Measurements from ENCODE around the gene MDM4.

The MDM4 gene, protein sequence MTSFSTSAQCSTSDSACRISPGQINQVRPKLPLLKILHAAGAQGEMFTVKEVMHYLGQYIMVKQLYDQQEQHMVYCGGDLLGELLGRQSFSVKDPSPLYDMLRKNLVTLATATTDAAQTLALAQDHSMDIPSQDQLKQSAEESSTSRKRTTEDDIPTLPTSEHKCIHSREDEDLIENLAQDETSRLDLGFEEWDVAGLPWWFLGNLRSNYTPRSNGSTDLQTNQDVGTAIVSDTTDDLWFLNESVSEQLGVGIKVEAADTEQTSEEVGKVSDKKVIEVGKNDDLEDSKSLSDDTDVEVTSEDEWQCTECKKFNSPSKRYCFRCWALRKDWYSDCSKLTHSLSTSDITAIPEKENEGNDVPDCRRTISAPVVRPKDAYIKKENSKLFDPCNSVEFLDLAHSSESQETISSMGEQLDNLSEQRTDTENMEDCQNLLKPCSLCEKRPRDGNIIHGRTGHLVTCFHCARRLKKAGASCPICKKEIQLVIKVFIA

DNA sequence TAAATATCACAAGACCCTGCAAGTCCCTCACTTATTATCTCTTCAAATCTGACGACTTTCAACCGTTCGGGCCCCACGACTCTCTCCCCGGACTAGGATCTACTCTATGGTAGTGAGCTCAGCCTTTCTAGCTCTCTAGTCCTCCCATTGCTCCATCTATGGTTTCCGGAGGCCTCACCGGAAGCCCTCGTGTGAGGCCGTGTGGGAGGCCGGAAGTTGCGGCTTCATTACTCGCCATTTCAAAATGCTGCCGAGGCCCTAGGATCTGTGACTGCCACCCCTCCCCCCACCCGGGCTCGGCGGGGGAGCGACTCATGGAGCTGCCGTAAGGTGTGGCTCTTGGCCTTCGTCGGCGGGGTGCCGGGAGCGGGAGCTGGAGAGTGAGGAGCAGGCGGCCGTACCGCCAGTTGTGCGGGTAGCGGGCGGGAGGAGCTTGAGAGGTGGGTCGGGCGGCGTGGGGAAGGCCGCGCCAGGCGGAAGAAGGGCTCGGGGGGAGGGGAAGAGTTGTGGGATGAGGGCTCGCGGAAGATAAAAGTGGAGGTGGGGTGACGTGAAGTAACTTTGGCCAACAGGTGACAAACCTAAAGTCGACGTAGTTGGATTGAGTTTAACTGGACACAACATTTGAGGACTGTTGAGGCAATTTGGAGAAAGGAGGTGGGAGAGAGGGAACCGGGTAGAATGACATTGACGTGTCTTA lies at the start of gene MDM4:
TSS of gene MDM4 (plus strand) at position 227 of the 700 bp plus-strand sequence. CDS start 9,113 bp downstream, outside the sequence.
- in situ Hi-C loops (cut with HindIII; ENCODE audit: low sequenced_read_pairs): no loop called here
- peak within 1 kb of the TSS; percentile 76 for H3K4me3 ChIP-seq (ENCODE audit: low read depth, low read length)
- peak; percentile 89 for DNase-seq (ENCODE audit: low read depth)
- TF ChIP-seq, protein P1, sequence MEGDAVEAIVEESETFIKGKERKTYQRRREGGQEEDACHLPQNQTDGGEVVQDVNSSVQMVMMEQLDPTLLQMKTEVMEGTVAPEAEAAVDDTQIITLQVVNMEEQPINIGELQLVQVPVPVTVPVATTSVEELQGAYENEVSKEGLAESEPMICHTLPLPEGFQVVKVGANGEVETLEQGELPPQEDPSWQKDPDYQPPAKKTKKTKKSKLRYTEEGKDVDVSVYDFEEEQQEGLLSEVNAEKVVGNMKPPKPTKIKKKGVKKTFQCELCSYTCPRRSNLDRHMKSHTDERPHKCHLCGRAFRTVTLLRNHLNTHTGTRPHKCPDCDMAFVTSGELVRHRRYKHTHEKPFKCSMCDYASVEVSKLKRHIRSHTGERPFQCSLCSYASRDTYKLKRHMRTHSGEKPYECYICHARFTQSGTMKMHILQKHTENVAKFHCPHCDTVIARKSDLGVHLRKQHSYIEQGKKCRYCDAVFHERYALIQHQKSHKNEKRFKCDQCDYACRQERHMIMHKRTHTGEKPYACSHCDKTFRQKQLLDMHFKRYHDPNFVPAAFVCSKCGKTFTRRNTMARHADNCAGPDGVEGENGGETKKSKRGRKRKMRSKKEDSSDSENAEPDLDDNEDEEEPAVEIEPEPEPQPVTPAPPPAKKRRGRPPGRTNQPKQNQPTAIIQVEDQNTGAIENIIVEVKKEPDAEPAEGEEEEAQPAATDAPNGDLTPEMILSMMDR (IDR thresholded peaks at IDR 0.05; ENCODE audit: low read depth, low read length, missing control alignments): no peak

DNA sequence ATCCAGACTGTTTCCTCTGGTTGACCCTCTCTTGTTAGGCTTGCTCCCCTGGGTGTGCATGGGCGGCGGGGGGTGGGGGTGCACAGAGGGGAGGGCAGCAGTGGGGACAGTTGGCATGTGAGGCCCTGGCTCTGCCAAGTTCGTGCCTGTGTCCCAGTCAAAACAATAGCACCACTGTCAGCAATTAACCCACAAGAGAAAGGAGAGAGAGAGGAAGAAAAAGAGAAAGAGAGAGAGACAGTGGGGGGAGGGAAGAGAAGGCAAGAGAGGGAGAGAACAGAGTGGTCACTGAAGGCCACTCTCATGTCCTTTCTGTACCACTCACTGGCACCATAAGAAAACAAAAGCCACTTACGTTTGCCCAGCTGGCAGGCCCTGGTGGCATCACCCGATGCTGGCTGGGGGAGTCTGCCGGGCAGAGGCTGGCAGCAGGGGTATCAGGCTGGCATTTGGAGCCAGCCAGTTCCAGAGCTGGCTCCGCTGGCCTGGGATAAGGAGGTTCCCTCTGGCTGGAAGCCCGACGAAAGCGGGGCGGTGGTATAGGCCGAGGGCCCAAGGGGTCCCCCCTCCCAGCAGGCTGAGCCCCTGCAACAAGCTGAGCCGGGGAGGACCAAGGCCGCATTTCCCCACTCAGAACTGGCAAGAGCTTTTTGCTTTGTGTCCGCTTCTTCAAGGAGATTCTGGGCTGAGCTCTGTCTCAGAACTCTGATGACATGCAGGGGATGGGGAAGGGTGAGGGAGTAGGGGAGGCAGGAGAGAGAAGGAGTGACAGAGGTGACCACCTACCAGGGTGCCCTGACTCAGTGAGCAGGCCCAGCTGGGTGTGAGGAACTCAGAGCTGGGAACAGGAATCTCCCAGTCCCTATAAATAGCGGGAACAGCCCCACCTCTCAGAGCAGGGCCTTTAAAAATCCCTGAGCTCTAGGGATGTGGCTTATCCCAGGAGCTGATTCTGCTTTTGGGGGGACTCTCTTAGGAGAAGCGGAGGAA lies 49.5 kb upstream of the MDM4 start:
- in situ Hi-C loops (cut with HindIII; ENCODE audit: low sequenced_read_pairs): no loop called here
- TF ChIP-seq, protein P1 (IDR thresholded peaks at IDR 0.05; ENCODE audit: low read depth, low read length, missing control alignments): no peak
- no peak overlapping the region for H3K4me3 ChIP-seq (ENCODE audit: low read depth, low read length)
- no peak for DNase-seq (ENCODE audit: low read depth)

DNA sequence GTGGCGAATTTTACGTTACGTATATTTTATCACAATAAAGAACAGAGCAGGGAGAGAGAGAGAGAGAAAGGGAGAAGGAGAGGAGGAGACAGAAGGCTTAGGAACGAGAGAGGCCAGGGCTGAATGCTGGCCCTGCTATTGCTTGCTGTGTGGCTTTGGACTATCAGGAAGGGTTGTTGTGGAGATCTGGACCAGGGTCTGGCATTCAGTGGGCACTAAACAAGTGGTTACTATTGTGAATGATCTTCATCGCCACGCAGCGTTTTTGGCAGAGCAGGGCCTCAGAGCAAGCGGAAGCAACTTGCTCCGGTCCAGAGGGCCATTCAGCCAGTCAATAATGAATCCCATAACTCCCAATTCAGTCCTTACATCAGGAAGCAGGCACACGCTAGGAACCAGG lies 48.0 kb upstream of the MDM4 start:
- TF ChIP-seq, protein P1 (IDR thresholded peaks at IDR 0.05; ENCODE audit: low read depth, low read length, missing control alignments): no peak
- H3K4me3 ChIP-seq (ENCODE audit: low read depth, low read length): no peak overlapping the region
- no peak for DNase-seq (ENCODE audit: low read depth)
- in situ Hi-C loops (cut with HindIII; ENCODE audit: low sequenced_read_pairs): no loop called here

DNA sequence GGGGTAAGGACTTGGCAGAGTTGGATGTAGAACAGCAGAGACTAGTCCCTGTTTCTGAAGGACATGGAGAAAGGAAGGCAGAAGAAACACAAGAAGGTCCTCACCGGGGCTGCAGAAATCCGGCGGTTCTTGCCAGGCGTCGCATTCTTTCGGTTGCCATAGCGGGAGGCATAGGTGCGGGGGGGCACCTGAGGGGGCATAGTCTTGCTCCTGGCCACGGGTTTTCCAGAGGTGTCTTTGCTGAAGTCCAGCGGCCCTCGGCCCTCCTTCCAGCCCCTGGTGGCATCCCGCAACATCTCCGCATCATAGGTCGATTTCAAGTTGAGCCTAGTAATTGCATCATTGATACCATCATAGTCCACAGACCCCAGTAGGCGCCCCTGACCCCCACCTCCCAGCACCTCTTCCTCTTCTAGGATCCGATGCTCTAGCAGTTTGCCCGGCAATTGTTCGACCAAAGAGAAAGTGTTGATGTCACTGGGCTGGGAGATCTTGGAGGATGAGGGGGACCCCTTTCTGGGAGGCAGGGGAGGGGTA lies 47.4 kb upstream of the MDM4 start:
- in situ Hi-C loops (cut with HindIII; ENCODE audit: low sequenced_read_pairs): no loop called here
- DNase-seq (ENCODE audit: low read depth): no peak
- TF ChIP-seq, protein P1 (IDR thresholded peaks at IDR 0.05; ENCODE audit: low read depth, low read length, missing control alignments): no peak
- H3K4me3 ChIP-seq (ENCODE audit: low read depth, low read length): no peak overlapping the region

DNA sequence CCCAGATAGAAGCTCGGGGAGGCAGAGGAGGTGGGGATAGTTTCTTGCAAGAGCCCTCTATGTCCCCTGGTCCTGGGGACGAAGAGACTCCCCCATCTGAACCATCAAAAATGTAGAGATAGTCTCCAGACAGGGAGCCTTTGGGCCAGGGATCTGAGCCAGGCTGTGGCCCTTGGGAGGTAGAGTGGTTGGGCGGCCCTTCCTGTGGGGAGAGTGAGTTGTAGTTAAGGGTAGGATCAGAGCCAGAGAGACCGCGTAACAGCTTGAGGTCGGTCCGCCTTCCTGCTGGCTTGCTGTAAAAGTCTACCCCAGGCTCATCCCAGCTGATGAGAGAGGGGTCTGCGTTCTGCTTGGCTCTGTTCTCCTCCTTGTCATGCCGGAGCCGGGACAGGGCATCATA lies 46.9 kb upstream of the MDM4 start:
- in situ Hi-C loops (cut with HindIII; ENCODE audit: low sequenced_read_pairs): no loop called here
- DNase-seq (ENCODE audit: low read depth): no peak
- H3K4me3 ChIP-seq (ENCODE audit: low read depth, low read length): no peak overlapping the region
- TF ChIP-seq, protein P1 (IDR thresholded peaks at IDR 0.05; ENCODE audit: low read depth, low read length, missing control alignments): no peak

All from astrocyte of the cerebellum (primary cell).